NCI-H146 treated with DMSO at 0.1 percent for 48 hours (cell line): ENCODE data around the gene RTN4.

ENCODE experiments used
- DNase-seq: peaks from one replicate; lab custom pipeline; 2025; ENCODE audit not compliant: unreplicated experiment; lab: John Stamatoyannopoulos, UW

The RTN4 gene

GRCh38 chr2:54928719-54929118 lies 121.5 kb downstream of the RTN4 start:
- DNase-seq, result no peak

- DNase-seq, result no peak
These were observed 122.3 kb downstream of the RTN4 start for GRCh38 chr2:54927751-54928615.

GRCh38 chr2:54927085-54927750 lies 123.0 kb downstream of the RTN4 start:
- DNase-seq, result no peak

GRCh38 chr2:54925022-54925421 lies 125.2 kb downstream of the RTN4 start:
- DNase-seq, result no peak

- no peak for DNase-seq
These were observed 126.1 kb downstream of the RTN4 start for GRCh38 chr2:54924121-54924520.
